ENCODE measurements around the gene SNRPN. TPM values are rescaled to one million over a fixed set of nuclear protein-coding genes. Genes with fewer than 3 reads are reported as not detected.

Gene SNRPN
- total RNA-seq, 1 experiment from 2014 or later: 900 TPM

DNA sequence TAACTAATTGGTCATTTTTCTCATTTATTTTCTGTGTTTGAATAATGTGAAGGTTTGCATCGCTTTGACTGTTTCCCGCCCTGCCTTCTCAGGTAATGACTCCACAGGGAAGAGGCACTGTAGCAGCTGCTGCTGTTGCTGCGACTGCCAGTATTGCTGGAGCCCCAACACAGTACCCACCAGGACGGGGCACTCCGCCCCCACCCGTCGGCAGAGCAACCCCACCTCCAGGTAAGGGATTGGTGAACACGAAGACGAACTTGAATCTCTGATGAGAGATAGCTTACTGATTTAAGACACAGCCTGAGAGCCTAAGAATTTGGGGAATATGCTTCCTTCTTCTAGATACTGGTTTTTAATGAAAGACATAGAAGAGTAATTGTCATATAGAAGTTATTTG lies 22.9 kb downstream of the SNRPN start:
- no peak overlapping the region for H3K18ac ChIP-seq (ENCODE audit: insufficient read length, low read depth, low read length)
- H3K4me1 Mint-ChIP-seq: peaks cover 10 to 39% of the 10 kb centered on the region in 2 experiments
- DNase-seq: no peak
- H3K27ac Mint-ChIP-seq: peak overlapping the region in 2 of 3 experiments; percentile 53 to 84; a peak in 3 of 7 replicates
- no peak overlapping the region for H3K4ac ChIP-seq (ENCODE audit: low read depth, low read length)
- H3K4me2 ChIP-seq (ENCODE audit: insufficient read depth, insufficient read length, low read length): no peak overlapping the region
- no peak overlapping the region for H3K9ac ChIP-seq (ENCODE audit: extremely low read depth, insufficient read length, low read length)
- H3K23me2 ChIP-seq (ENCODE audit: insufficient read length, low read depth, low read length, poor library complexity, severe bottlenecking): no peaks in the 10 kb centered on the region
- H4K8ac ChIP-seq (replicated peaks; ENCODE audit: insufficient read length, low read depth, low read length): no peak overlapping the region
- H2AK5ac ChIP-seq (ENCODE audit: insufficient read length, low read length): no peak overlapping the region
- peaks cover 64 to 94% (median 94%) of the 10 kb centered on the region in 3 experiments for H3K36me3 Mint-ChIP-seq (ENCODE audit: insufficient read depth in 1 of 3, low read depth in 3 of 3)
- H3K9me3 ChIP-seq (ENCODE audit: control insufficient read depth, low read depth, low read length): peaks cover 21% of the 10 kb centered on the region
- H3K23ac ChIP-seq (ENCODE audit: insufficient read length, low read depth, low read length): no peak overlapping the region
- no peak overlapping the region for H3K56ac ChIP-seq (ENCODE audit: insufficient read length, low read depth, low read length)
- TF ChIP-seq, protein P1, sequence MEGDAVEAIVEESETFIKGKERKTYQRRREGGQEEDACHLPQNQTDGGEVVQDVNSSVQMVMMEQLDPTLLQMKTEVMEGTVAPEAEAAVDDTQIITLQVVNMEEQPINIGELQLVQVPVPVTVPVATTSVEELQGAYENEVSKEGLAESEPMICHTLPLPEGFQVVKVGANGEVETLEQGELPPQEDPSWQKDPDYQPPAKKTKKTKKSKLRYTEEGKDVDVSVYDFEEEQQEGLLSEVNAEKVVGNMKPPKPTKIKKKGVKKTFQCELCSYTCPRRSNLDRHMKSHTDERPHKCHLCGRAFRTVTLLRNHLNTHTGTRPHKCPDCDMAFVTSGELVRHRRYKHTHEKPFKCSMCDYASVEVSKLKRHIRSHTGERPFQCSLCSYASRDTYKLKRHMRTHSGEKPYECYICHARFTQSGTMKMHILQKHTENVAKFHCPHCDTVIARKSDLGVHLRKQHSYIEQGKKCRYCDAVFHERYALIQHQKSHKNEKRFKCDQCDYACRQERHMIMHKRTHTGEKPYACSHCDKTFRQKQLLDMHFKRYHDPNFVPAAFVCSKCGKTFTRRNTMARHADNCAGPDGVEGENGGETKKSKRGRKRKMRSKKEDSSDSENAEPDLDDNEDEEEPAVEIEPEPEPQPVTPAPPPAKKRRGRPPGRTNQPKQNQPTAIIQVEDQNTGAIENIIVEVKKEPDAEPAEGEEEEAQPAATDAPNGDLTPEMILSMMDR (conservative IDR thresholded peaks at IDR 0.05): no peak
- no peak overlapping the region; a peak in 1 of 5 replicates for H3K4me3 Mint-ChIP-seq
- H3K9me3 Mint-ChIP-seq: peaks cover 69 to 82% of the 10 kb centered on the region in 2 experiments
- no peaks in the 10 kb centered on the region for H3K27me3 ChIP-seq (ENCODE audit: insufficient read depth, low read length)
- no peak overlapping the region for H3T11ph ChIP-seq (ENCODE audit: low read length)
- no peak overlapping the region for H2BK120ac ChIP-seq (ENCODE audit: low read depth, low read length, poor library complexity, severe bottlenecking)
- no peak overlapping the region for H2BK20ac ChIP-seq (ENCODE audit: low read depth, low read length, poor library complexity, severe bottlenecking)
- no peak overlapping the region for H2BK15ac ChIP-seq (ENCODE audit: low read depth, low read length)
- no peaks in the 10 kb centered on the region for H3K79me1 ChIP-seq (ENCODE audit: insufficient read depth, low read depth, low read length, poor library complexity, severe bottlenecking)
- H3K27me3 Mint-ChIP-seq (ENCODE audit: low read depth): peaks cover 2% of the 10 kb centered on the region; the same call in 1 of the 2 replicates
- WGBS (ENCODE audit: extremely low coverage, insufficient read length, low lambda C conversion rate): no CpG with 5 or more reads among the region's 9 CpGs
- no peak overlapping the region for H3K14ac ChIP-seq (ENCODE audit: insufficient read depth, low read length)
- H4K91ac ChIP-seq (ENCODE audit: insufficient read length, low read depth, low read length): no peak overlapping the region
- H3K4me1 ChIP-seq (ENCODE audit: insufficient read depth, low read length): no peaks in the 10 kb centered on the region
- no peak overlapping the region for H2AFZ ChIP-seq (ENCODE audit: low read length)
- H3K79me2 ChIP-seq (ENCODE audit: insufficient read depth, low read length): peaks cover 5% of the 10 kb centered on the region; the same call in 1 of the 2 replicates
- H2BK5ac ChIP-seq (ENCODE audit: insufficient read length, low read length): no peak overlapping the region
- H4K5ac ChIP-seq (ENCODE audit: insufficient read length, low read depth, low read length): no peak overlapping the region
- no peak overlapping the region for H3K27ac ChIP-seq (ENCODE audit: insufficient read length, low read depth, low read length)
- H2BK12ac ChIP-seq (ENCODE audit: insufficient read length, low read depth, low read length): no peak overlapping the region
- no peaks in the 10 kb centered on the region for H4K20me1 ChIP-seq (ENCODE audit: control insufficient read depth, insufficient read depth, insufficient read length)

All from H9 (cell line).